HG02938 (cell line): ENCODE data around the gene JADE2.
"Not testable (repeated sequence)": the region's sequence is repeated elsewhere in the genome, so short reads cannot be mapped to it uniquely, and the experiment has no call there.

Experiments
- ATAC-seq: cut with Tn5 transposase; IDR thresholded peaks from one replicate; pipeline ENCODE4 v1.9.1; 2021; ENCODE audit warnings: mild to moderate bottlenecking, moderate library complexity; ENCODE audit not compliant: unreplicated experiment

Gene JADE2

GRCh38 chr5:134547999-134548658, 22.7 kb downstream of the JADE2 start:
- ATAC-seq: no peak

GRCh38 chr5:134549714-134550113, 24.2 kb downstream of the JADE2 start:
- ATAC-seq: no peak

- ATAC-seq: no peak
These were observed 25.1 kb downstream of the JADE2 start for GRCh38 chr5:134550271-134551214.

DNA sequence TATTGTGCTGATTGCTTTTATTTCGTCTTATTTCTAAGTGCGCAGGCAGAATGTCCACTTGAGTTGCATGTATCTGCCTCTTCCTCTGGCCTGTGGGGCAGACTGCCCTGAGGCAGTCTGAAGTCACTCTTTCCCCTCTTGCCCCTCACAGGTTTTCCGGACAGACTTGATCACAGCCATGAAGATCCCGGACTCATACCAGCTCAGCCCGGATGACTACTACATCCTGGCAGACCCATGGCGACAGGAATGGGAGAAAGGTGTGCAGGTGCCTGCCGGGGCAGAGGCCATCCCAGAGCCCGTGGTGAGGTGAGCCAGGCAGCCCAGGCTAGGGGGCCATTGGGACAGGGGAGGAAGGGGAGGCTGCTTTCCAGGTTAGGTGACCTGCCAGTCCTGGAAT, 26.4 kb downstream of the JADE2 start:
- no peak for ATAC-seq

DNA sequence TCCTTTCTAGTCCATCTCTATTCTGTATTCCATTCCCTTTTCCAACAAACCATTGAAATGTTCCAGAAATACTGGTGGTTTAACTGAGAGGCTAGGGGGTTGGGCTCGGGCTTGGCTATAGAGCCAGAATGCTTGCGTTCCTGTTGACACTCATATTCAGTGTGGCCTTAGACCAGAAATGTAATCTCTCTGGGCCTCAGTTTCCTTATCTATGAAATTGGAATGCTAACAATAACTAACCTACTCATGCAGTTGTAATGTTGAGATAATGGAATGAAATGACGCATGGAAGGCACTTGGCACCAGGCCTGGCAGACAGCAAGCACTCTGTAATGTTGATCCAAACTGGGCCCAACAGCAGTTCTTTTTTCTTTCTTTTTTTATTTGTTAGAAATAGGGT, 26.8 kb downstream of the JADE2 start:
- ATAC-seq: no peak

- not testable (repeated sequence) for ATAC-seq
These were observed 27.2 kb downstream of the JADE2 start for GRCh38 chr5:134552716-134553115.

GRCh38 chr5:134553821-134554267, 28.4 kb downstream of the JADE2 start:
- ATAC-seq: no peak

DNA sequence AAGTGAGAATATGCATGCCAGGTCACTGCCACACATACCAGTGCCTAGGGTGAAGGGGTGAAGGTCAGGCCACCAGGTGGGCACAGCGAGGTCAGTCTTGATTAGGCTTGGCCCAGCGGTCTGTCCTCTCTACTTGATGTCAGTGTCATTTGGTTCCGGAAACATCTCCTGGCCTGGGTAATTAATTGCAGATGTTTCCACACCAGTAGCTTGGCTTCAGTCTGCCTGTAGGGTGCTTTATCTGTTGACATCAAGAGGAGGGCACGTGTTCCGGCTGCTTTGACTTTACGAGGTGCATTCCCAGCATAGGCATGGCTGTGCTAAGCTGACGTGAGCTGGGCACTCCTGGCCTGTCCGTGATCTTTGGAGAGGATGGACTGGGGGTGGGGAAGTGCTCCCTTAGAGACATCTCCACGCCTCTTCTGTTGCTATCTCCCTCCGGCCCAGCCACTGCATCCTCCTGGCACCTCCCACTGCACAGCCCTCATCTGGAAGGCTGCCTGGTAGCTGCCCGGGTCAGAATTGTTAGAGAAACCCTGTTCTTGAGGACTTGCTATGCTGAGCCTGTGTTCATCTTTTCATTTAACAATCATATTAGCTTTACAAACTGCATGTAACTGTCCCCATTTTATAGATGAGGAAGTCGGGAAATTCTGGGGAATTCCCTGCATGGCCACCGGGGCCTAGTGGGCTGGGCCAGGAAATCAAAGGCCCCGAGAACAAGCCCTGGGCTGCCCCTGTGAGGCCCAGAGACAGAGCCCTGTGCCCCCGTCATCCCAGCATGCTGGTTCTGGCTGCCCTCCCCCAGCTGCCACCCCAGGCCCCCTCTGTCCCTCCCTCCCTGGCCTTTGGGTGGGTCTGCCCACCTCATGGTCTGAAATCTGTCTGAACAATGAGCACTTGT, 29.1 kb downstream of the JADE2 start:
- ATAC-seq: peak; percentile 62

- ATAC-seq: no peak
These were observed 29.9 kb downstream of the JADE2 start for GRCh38 chr5:134555223-134555889.

- ATAC-seq: no peak
These were observed 30.4 kb downstream of the JADE2 start for GRCh38 chr5:134555890-134556311.

DNA sequence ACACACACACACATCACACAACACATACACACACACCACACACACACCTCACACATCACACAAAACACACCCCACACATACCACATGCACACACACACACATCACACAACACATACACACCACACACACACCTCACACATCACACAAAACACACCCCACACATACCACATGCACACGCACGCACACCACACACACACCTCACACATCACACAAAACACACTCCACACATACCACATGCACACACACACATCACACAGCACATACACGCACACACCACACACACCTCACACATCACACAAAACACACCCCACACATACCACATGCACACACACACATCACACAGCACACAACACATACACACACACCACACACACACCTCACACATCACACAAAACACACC, 31.1 kb downstream of the JADE2 start:
- not testable (repeated sequence) for ATAC-seq

DNA sequence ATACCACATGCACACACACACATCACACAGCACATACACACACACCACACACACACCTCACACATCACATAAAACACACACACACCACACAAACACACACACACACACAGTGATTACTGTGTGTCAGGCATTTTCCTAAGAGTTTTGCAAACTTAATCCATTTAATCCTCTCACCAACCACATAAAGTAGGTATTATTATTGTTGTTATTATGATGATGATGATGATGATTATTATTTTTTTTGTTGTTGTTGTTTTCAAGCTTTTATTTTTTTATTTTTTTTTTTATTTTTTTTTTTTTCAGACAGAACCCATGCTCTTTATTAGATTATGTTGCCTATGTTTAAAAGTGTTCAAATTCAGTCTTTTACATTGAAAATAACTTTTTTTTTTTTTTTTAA, 31.5 kb downstream of the JADE2 start:
- ATAC-seq: no peak

DNA sequence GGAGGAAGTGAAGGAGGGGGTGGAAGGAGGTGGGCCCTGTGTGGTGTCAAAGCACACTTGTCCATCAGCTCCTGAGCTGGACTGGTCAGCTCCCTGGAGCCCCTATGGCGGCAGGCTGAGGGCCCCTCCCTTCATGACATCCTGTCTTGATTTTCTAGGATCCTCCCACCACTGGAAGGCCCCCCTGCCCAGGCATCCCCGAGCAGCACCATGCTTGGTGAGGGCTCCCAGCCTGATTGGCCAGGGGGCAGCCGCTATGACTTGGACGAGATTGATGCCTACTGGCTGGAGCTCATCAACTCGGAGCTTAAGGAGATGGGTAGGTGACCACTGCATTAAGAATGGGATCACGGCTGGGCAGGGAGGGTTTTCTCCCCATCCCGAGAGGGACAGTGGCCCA, 34.2 kb downstream of the JADE2 start:
- ATAC-seq: no peak

- ATAC-seq: no peak
These were observed 35.2 kb downstream of the JADE2 start for GRCh38 chr5:134560698-134561097.

DNA sequence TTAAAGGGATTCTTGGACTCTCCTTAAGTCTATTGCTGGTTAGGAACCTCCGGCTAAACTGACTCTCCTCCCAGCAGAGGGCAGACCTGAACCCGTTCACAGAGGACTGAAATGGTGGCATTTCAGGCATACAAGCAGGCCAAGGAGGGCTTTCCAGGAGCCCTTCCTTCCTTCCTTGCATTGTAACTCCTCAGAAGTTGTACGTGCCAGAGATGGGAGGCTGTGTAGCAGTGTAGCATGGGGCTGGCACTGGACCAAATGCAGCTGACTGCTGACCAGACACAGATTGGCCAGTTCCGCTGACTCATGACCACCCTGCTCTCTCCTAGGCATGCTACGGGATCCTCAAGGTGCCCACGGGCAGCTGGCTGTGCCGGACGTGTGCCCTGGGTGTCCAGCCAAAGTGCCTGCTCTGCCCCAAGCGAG, 36.4 kb downstream of the JADE2 start:
- ATAC-seq: no peak

DNA sequence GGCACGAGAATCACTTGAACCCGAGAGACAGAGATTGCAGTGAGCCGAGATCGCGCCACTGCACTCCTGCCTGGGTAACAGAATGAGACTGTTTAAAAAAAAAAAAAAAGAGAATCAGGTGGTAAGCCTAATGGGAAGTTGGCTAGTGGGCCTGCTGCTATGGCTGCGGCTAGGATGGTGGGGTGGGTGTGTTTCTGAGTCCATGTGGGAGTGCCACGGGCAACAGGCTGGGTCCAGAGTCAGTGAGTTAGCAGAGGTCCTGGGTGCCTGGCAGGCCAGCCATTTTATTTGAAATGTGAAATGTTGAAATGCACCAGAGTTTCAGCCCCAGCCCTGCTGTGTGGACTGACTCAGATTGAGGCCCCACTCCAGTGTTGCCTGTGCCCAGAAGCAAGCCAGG, 37.8 kb downstream of the JADE2 start:
- no peak for ATAC-seq

DNA sequence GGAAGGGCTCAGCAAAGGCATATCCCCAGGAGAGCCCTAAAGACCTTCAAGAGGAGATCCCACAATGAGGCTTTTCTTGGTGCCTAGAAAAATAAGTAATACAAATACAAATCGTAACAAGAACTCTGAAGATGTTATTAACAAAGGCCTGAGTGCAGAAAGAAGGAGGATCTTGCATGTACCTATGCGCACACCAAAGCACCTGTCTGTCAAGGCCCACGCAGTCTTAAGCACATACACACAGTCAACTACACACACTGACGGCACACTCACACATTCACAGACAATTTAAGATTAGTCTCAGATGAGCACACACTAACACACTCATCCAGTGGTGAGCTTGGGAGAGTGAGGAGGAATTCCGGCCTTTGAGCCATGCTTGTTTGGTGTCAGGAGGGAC, 38.5 kb downstream of the JADE2 start:
- ATAC-seq: no peak

GRCh38 chr5:134564396-134564795, 38.9 kb downstream of the JADE2 start:
- ATAC-seq: no peak

DNA sequence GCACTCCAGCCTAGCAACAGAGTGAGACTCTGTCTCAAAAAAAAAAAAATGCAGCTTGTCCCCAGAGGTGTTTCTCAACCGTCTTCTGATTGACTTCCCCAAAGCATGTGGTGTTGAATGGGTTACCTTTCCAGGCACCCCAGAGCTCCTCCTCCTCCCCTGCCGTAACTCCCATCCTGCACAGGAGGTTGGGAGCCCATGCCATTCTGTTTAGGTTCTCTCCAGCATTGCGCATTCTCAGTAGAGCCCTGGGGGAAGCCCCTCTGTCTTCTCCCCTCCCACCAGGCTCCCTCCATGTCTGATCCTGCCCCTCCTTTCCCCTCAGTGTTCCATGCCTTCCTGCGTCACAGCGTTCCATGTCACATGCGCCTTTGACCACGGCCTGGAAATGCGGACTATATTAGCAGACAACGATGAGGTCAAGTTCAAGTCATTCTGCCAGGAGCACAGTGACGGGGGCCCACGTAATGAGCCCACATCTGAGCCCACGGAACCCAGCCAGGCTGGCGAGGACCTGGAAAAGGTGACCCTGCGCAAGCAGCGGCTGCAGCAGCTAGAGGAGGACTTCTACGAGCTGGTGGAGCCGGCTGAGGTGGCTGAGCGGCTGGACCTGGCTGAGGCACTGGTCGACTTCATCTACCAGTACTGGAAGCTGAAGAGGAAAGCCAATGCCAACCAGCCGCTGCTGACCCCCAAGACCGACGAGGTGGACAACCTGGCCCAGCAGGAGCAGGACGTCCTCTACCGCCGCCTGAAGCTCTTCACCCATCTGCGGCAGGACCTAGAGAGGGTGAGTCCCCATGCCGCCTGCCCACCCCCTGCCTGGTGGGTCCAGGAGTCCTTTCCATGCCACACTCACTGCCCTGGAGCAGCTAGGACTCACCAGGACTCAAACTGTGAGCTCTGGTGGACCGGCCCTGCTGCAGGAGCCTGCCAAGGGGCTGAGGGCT, 40.6 kb downstream of the JADE2 start:
- ATAC-seq: no peak
